H1 (cell line): Measurements from ENCODE around the gene RELCH. TPM values are rescaled to one million over a fixed set of nuclear protein-coding genes. Genes with fewer than 3 reads are reported as not detected.
A peak's percentile ranks its signal among the peaks of the same experiment; 100 is the strongest.

Source experiments
- CTCF ChIA-PET: fragments of 300-600 bp; sonication (Branson Sonifier 250); formaldehyde crosslinking; loops from one replicate; lab custom pipeline; 2021; ENCODE audit not compliant: partially characterized antibody; lab: Charles Lee
- POLR2A ChIA-PET: fragments of 300-600 bp; sonication (Branson Sonifier 250); formaldehyde crosslinking; loops from one replicate; lab custom pipeline; 2021; ENCODE audit warnings: inconsistent platforms; ENCODE audit not compliant: partially characterized antibody; lab: Charles Lee
- DNase-seq, 2 experiments: peaks; one replicate each; pipeline versions ENCODE4 v3.0.0 to v3.0.0-alpha.2; 2010 to 2022; ENCODE audit warnings: low spot score in 2 of 2, low read depth in 1 of 2, mixed read lengths in 1 of 2
- FAIRE-seq: peaks from 2 replicates; lab custom pipeline; 2011; peaks lifted over from hg19 to GRCh38; lab: Jason Lieb, UNC
- H2AFZ ChIP-seq: 2 replicates; pipeline ENCODE4 v1.8.1; 2012; ENCODE audit warnings: low read length, inconsistent platforms
- H2AK5ac ChIP-seq: 2 replicates; pipeline ENCODE4 v1.6.1; 2013; ENCODE audit warnings: low read depth, low read length
- H2BK120ac ChIP-seq: replicated peaks from 2 replicates; pipeline ENCODE3; 2013; ENCODE audit warnings: low read depth, low read length, inconsistent platforms
- H2BK12ac ChIP-seq: 2 replicates; pipeline ENCODE4 v1.6.1; 2013; ENCODE audit warnings: low read depth, low read length
- H2BK15ac ChIP-seq: 2 replicates; pipeline ENCODE4 v1.6.1; 2013; ENCODE audit warnings: low read length
- H2BK20ac ChIP-seq: 2 replicates; pipeline ENCODE4 v1.6.1; 2013; ENCODE audit warnings: low read length
- H2BK5ac ChIP-seq: 2 replicates; pipeline ENCODE4 v1.6.1; 2013; ENCODE audit warnings: low read depth, low read length
- H3K14ac ChIP-seq: 2 replicates; pipeline ENCODE4 v1.6.1; 2013; ENCODE audit warnings: inconsistent platforms; ENCODE audit not compliant: insufficient read length
- H3K18ac ChIP-seq: 2 replicates; pipeline ENCODE4 v1.6.1; 2013; ENCODE audit warnings: low read length; ENCODE audit errors: extremely low read depth
- H3K23ac ChIP-seq: 2 replicates; pipeline ENCODE4 v1.6.1; 2013; ENCODE audit warnings: inconsistent platforms; ENCODE audit not compliant: insufficient read length
- H3K23me2 ChIP-seq: 2 replicates; pipeline ENCODE4 v1.6.1; 2013; ENCODE audit warnings: low read depth, low read length
- H3K27ac ChIP-seq: 2 replicates; pipeline ENCODE4 v1.6.1; 2011; ENCODE audit warnings: low read depth, low read length, inconsistent platforms
- H3K27me3 ChIP-seq, 4 experiments: replicated peaks in 1 of 4; 1 replicate in 1 of 4; 2 replicates in 3 of 4; pipeline versions ENCODE4 v1.6.1 to v1.8.1; 2011 to 2013; ENCODE audit warnings: low read length in 3 of 4, mild to moderate bottlenecking in 3 of 4, inconsistent platforms in 2 of 4, mixed read lengths in 2 of 4, moderate library complexity in 1 of 4; ENCODE audit not compliant: control insufficient read depth in 3 of 4, insufficient read depth in 3 of 4; ENCODE audit errors: extremely low read depth in 1 of 4
- H3K36me3 ChIP-seq, 4 experiments: 2 replicates each; pipeline versions ENCODE4 v1.6.1 to v1.8.1; 2011 to 2013; ENCODE audit warnings: mild to moderate bottlenecking in 4 of 4, low read length in 3 of 4, moderate library complexity in 2 of 4, control low read depth in 1 of 4, inconsistent platforms in 1 of 4; ENCODE audit not compliant: insufficient read depth in 4 of 4, control insufficient read depth in 2 of 4
- H3K4ac ChIP-seq: replicated peaks from 2 replicates; pipeline ENCODE3; 2013; ENCODE audit warnings: low read length, low read depth, mixed read lengths, inconsistent platforms; ENCODE audit not compliant: insufficient read length
- H3K4me1 ChIP-seq, 4 experiments: replicated peaks in 1 of 4; 1 replicate in 1 of 4; 2 replicates in 3 of 4; pipeline versions ENCODE4 v1.6.1 to v1.8.1; 2011 to 2013; ENCODE audit warnings: low read length in 3 of 4, inconsistent platforms in 2 of 4, mixed read lengths in 1 of 4; ENCODE audit not compliant: insufficient read depth in 4 of 4, control insufficient read depth in 3 of 4
- H3K4me2 ChIP-seq, 2 experiments: 2 replicates each; pipeline versions ENCODE4 v1.6.1 to v1.8.1; 2011 to 2013; ENCODE audit warnings: low read depth in 2 of 2, low read length in 2 of 2, control low read depth in 1 of 2, inconsistent platforms in 1 of 2, mild to moderate bottlenecking in 1 of 2; ENCODE audit not compliant: insufficient read depth in 1 of 2
- H3K4me3 ChIP-seq, 4 experiments: fragments of 200-600, 300-600 bp in 1 of 4; sonication (generic), shearing (Covaris generic), sonication (Bioruptor Twin) in 1 of 4; 2 replicates each; pipeline versions ENCODE4 v1.5.1 to v1.8.1; 2011 to 2016; ENCODE audit warnings: low read length in 4 of 4, low read depth in 3 of 4, control low read depth in 2 of 4, inconsistent platforms in 2 of 4, mild to moderate bottlenecking in 2 of 4, mixed read lengths in 1 of 4, moderate library complexity in 1 of 4; ENCODE audit not compliant: insufficient read depth in 2 of 4; ENCODE audit errors: extremely low read depth in 1 of 4
- H3K56ac ChIP-seq: replicated peaks from 2 replicates; pipeline ENCODE3; 2013; ENCODE audit warnings: low read depth, mild to moderate bottlenecking, mixed read lengths, low read length, inconsistent platforms; ENCODE audit not compliant: insufficient read length
- H3K79me1 ChIP-seq: 2 replicates; pipeline ENCODE4 v1.6.1; 2013; ENCODE audit warnings: low read depth, low read length, control low read depth
- H3K79me2 ChIP-seq, 2 experiments: 2 replicates each; pipeline versions ENCODE4 v1.6.1 to v1.8.1; 2012 to 2013; ENCODE audit warnings: low read length in 2 of 2, mild to moderate bottlenecking in 2 of 2, inconsistent platforms in 1 of 2; ENCODE audit not compliant: insufficient read depth in 2 of 2, control insufficient read depth in 1 of 2
- H3K9ac ChIP-seq, 4 experiments: replicated peaks in 1 of 4; 1 replicate in 1 of 4; 2 replicates in 3 of 4; pipeline versions ENCODE4 v1.6.1 to v1.8.1; 2011 to 2013; ENCODE audit warnings: low read depth in 3 of 4, low read length in 3 of 4, control low read depth in 2 of 4, mild to moderate bottlenecking in 2 of 4, moderate library complexity in 2 of 4, inconsistent platforms in 1 of 4; ENCODE audit errors: extremely low read depth in 1 of 4
- H3K9me3 ChIP-seq, 2 experiments: 2 replicates each; pipeline versions ENCODE4 v1.6.1 to v1.8.1; 2012 to 2013; ENCODE audit warnings: mild to moderate bottlenecking in 2 of 2, moderate library complexity in 2 of 2, control low read depth in 1 of 2, inconsistent platforms in 1 of 2, low read depth in 1 of 2, low read length in 1 of 2, mixed read lengths in 1 of 2; ENCODE audit not compliant: insufficient read depth in 2 of 2
- H4K20me1 ChIP-seq, 2 experiments: replicated peaks in 1 of 2; 2 replicates each; pipeline versions ENCODE3 to v1.8.1; 2011 to 2013; ENCODE audit warnings: inconsistent platforms in 2 of 2, low read length in 2 of 2, mild to moderate bottlenecking in 1 of 2; ENCODE audit not compliant: insufficient read depth in 2 of 2, control insufficient read depth in 1 of 2
- H4K5ac ChIP-seq: 2 replicates; pipeline ENCODE4 v1.6.1; 2013; ENCODE audit warnings: low read length, low read depth, mixed read lengths, inconsistent platforms; ENCODE audit not compliant: insufficient read length
- H4K8ac ChIP-seq: 2 replicates; pipeline ENCODE4 v1.8.0; 2013; ENCODE audit warnings: mild to moderate bottlenecking, moderate library complexity, low read length, inconsistent platforms; ENCODE audit not compliant: insufficient read depth; ENCODE audit errors: extremely low read depth
- H4K91ac ChIP-seq: replicated peaks from 2 replicates; pipeline ENCODE3; 2013; ENCODE audit warnings: low read length, mixed read lengths, inconsistent platforms; ENCODE audit not compliant: insufficient read length
- BACH1 ChIP-seq: IDR thresholded peaks from 2 replicates; pipeline ENCODE4 v1.6.1; 2012; ENCODE audit warnings: low read length, improper control_type of control experiment
- KDM1A ChIP-seq: fragments of 200-600, 300-600 bp; sonication (generic); IDR thresholded peaks from 2 replicates; pipeline ENCODE4 v1.7.1; 2016; ENCODE audit warnings: mild to moderate bottlenecking, low read length, borderline replicate concordance
- RBBP5 ChIP-seq: IDR thresholded peaks from 2 replicates; pipeline ENCODE4 v1.7.1; 2012; ENCODE audit warnings: low read depth, mild to moderate bottlenecking, inconsistent platforms, low read length, moderate library complexity, borderline replicate concordance
- SP2 ChIP-seq: IDR thresholded peaks from 2 replicates; pipeline ENCODE4 v1.6.1; 2012; ENCODE audit warnings: mild to moderate bottlenecking, low read length, inconsistent platforms
- TCF12 ChIP-seq: IDR thresholded peaks from 2 replicates; pipeline ENCODE4 v1.6.1; 2011; ENCODE audit warnings: low read depth, mild to moderate bottlenecking, low read length
- WGBS, 2 experiments: shearing (Covaris generic) in 1 of 2; methylation state at CpG; one replicate each; pipeline versions ENCODE4 v1.1.6 to v1.1.7; 2013 to 2015; ENCODE audit warnings: low lambda C conversion rate in 2 of 2, mixed read lengths in 2 of 2, inconsistent platforms in 1 of 2, low coverage in 1 of 2, missing lambda C conversion rate in 1 of 2; ENCODE audit not compliant: insufficient replicate concordance in 2 of 2, insufficient coverage in 1 of 2, insufficient read length in 1 of 2; ENCODE audit errors: extremely low coverage in 1 of 2, missing lambda C conversion rate in 1 of 2; 5-methylcytosine and 5-hydroxymethylcytosine counted together
- polyA plus RNA-seq, 7 experiments: library from polyadenylated mRNA; depleted of rRNA in 3 of 7; stranded (reverse) in 5 of 7; unstranded in 2 of 7; fragments of >200 nt in 5 of 7; fragments of 200-250 nt in 2 of 7; gene quantifications; 1 replicate in 5 of 7; 2 replicates in 1 of 7; 4 replicates in 1 of 7; pipeline versions ENCODE4 v1.2.1 to v1.2.3, GENCODE V29; 2011 to 2013; ENCODE audit warnings: missing spikeins in 2 of 7, mixed read lengths in 2 of 7
- total RNA-seq: library from RNA; stranded (reverse); fragmentation: NEBNext Ultra II Directional; extraction: Animal tissue kit (Norgen Biotek cat#: 25700); gene quantifications from 2 replicates; pipeline ENCODE4 v1.2.1, GENCODE V29; 2021
- TF ChIP-seq, protein P1 (sequence below): IDR thresholded peaks from 2 replicates; pipeline ENCODE4 v1.6.1; 2011; ENCODE audit warnings: low read depth, mild to moderate bottlenecking, low read length; ENCODE audit not compliant: insufficient read depth
- TF ChIP-seq, protein P2 (sequence below), 3 experiments: IDR thresholded peaks; 1 replicate in 2 of 3; 2 replicates in 1 of 3; pipeline versions ENCODE4 v1.5.1 to v1.6.1; 2011; ENCODE audit warnings: low read length in 3 of 3, mild to moderate bottlenecking in 3 of 3, inconsistent platforms in 2 of 3, low read depth in 1 of 3, moderate library complexity in 1 of 3; ENCODE audit not compliant: insufficient read depth in 1 of 3; ENCODE audit errors: control extremely low read depth in 1 of 3

The RELCH gene
- total and polyA plus RNA-seq, 2 of the 8 experiments (the other 6 are each of a cell fraction or from before 2014, with no cell fraction given): 7.3 to 26.9 TPM

DNA sequence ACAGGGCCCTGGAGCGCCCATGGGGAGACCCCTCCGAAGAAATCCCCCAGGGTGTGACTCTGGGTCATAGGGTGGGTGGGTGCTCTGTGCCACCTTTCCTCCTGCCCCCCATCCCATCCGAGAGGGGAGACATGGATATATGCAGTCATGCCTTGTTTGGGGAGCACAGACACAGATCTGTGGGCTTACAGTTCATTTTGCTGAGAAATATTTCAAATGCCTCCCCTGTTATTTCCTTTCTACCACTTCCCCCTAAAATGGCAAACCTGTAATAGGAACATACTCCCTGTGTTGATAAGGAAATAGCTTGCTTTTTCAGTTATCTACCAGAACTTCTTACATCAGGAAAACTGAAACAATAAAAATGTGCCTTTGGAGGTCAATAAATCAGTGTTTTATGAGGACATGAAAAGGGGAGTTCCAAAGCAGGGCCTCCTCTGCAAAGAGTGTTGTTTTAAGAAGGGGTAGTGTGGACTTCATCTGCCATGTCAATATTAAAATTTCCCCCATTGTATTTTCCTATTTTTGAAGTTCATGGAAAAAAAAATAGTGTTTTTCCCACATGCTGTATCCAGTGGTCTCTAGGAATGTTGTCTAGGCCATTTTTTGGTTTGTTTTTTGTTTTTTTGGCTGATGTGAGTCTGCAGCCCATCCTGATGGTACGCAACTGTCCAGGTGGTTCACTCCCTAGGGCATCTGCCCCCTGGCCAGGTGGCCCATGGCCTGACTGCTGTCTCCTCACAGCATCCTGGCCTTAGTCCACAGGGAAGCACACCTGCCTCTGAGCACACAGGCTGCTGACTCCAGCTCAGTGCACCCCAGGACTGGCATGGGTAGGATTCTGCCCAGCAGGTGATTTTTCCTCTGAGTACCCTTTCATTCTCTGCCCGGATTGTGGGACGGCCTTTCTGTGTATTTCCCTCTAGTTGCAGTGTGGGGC lies 141.8 kb downstream of the RELCH start:
- no peak overlapping the region for H3K4me3 ChIP-seq
- H3K23me2 ChIP-seq: peaks cover 19% of the 10 kb centered on the region
- peaks cover 0 to 1% of the 10 kb centered on the region in 2 experiments for H4K20me1 ChIP-seq
- DNase-seq (peak in 1 of 2 experiments; percentile 41), FAIRE-seq (no peak)
- H4K5ac ChIP-seq: no peak overlapping the region
- peaks cover 6% of the 10 kb centered on the region; the same call in 1 of the 2 replicates for H3K79me1 ChIP-seq
- H3K9ac ChIP-seq: no peak overlapping the region
- no peaks in the 10 kb centered on the region for H3K36me3 ChIP-seq
- no peak overlapping the region for H3K56ac ChIP-seq
- WGBS, 2 experiments: 72% methylated on average over 6 of the region's 6 CpGs; no CpG with 5 or more reads in 1 of the 2 experiments
- POLR2A ChIA-PET: interaction anchor here (2.8 kb wide), 1 partner anchor 10 kb away, joined by 13 read pairs; no protein-coding TSS in a partner anchor
- no peak overlapping the region for H2BK20ac ChIP-seq
- peak overlapping the region; percentile 12 for H4K91ac ChIP-seq
- no peak overlapping the region for H2BK120ac ChIP-seq
- no peak overlapping the region for H3K23ac ChIP-seq
- no peak overlapping the region for H2BK5ac ChIP-seq
- H3K4ac ChIP-seq: no peak overlapping the region
- H4K8ac ChIP-seq: no peak overlapping the region
- no peak overlapping the region for H3K27ac ChIP-seq
- H2AK5ac ChIP-seq: no peak overlapping the region
- no peak overlapping the region for H3K18ac ChIP-seq
- peaks cover 15 to 22% (median 18%) of the 10 kb centered on the region in 4 experiments for H3K4me1 ChIP-seq
- H3K14ac ChIP-seq: no peak overlapping the region
- no peak overlapping the region for H3K4me2 ChIP-seq
- H3K79me2 ChIP-seq: peaks cover 0 to 71% of the 10 kb centered on the region in 2 experiments; a peak in 2 of 4 replicates
- H3K27me3 ChIP-seq: peaks cover 3 to 25% (median 14%) of the 10 kb centered on the region in 4 experiments
- CTCF ChIA-PET: interaction anchor here (0.9 to 2.8 kb wide), 8 partner anchors 12 to 142 kb away, joined by 3 to 8 read pairs (median 4); partner anchors contain the start of genes PIGN and RELCH
- H2AFZ ChIP-seq: no peak overlapping the region
- H2BK12ac ChIP-seq: no peak overlapping the region; the same call in 1 of the 2 replicates
- H2BK15ac ChIP-seq: no peak overlapping the region
- H3K9me3 ChIP-seq: no peaks in the 10 kb centered on the region
- TF ChIP-seq TCF12 (no peak), KDM1A (no peak), SP2 (no peak), RBBP5 (0 out of 2 replicates have a peak, but pooled peaks have one; percentile 8), BACH1 (no peak)
- TF ChIP-seq, protein P1, sequence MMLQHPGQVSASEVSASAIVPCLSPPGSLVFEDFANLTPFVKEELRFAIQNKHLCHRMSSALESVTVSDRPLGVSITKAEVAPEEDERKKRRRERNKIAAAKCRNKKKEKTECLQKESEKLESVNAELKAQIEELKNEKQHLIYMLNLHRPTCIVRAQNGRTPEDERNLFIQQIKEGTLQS: no peak
- TF ChIP-seq, protein P2, sequence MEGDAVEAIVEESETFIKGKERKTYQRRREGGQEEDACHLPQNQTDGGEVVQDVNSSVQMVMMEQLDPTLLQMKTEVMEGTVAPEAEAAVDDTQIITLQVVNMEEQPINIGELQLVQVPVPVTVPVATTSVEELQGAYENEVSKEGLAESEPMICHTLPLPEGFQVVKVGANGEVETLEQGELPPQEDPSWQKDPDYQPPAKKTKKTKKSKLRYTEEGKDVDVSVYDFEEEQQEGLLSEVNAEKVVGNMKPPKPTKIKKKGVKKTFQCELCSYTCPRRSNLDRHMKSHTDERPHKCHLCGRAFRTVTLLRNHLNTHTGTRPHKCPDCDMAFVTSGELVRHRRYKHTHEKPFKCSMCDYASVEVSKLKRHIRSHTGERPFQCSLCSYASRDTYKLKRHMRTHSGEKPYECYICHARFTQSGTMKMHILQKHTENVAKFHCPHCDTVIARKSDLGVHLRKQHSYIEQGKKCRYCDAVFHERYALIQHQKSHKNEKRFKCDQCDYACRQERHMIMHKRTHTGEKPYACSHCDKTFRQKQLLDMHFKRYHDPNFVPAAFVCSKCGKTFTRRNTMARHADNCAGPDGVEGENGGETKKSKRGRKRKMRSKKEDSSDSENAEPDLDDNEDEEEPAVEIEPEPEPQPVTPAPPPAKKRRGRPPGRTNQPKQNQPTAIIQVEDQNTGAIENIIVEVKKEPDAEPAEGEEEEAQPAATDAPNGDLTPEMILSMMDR (IDR thresholded peaks at IDR 0.05; ENCODE audit: control extremely low read depth in 1 of 3, insufficient read depth in 1 of 3, low read depth in 1 of 3, low read length in 3 of 3): no peak
